Endothelial cell of umbilical vein (primary cell): ENCODE results near the gene ACTR2. TPM values are rescaled to one million over a fixed set of nuclear protein-coding genes. Genes with fewer than 3 reads are reported as not detected.
A peak's percentile ranks its signal among the peaks of the same experiment; 100 is the strongest.

Experiments used
- BruUV-seq: library from RNA; stranded (reverse); fragments of 400-500 nt; replicated peaks from 2 replicates; lab custom pipeline; 2021; lab: Mats Ljungman, UMichigan
- CTCF ChIA-PET: fragments of 300-600, 350-600 bp; sonication (Branson Sonifier 250); formaldehyde crosslinking; loops from one replicate; lab custom pipeline; 2021; ENCODE audit warnings: antibody characterized with exemption, inconsistent platforms; lab: Charles Lee
- POLR2A ChIA-PET: fragments of 300-600, 350-600 bp; sonication (Branson Sonifier 250); formaldehyde crosslinking; loops from one replicate; lab custom pipeline; 2021; ENCODE audit warnings: antibody characterized with exemption, inconsistent platforms; lab: Charles Lee
- DNase-seq: peaks from one replicate; pipeline ENCODE4 v3.0.0-alpha.2; 2011; ENCODE audit warnings: low read depth, low spot score
- FAIRE-seq: peaks from 2 replicates; lab custom pipeline; 2011; peaks lifted over from hg19 to GRCh38; lab: Jason Lieb, UNC
- H2AFZ ChIP-seq: 2 replicates; pipeline ENCODE4 v1.6.0; 2012; ENCODE audit warnings: low read depth, low read length, control low read depth, inconsistent platforms
- H3K27ac ChIP-seq: 2 replicates; pipeline ENCODE4 v1.5.1; 2011; ENCODE audit warnings: low read depth, mild to moderate bottlenecking, control low read depth, low read length, moderate library complexity; ENCODE audit not compliant: insufficient read depth
- H3K27me3 ChIP-seq, 2 experiments: 2 replicates each; pipeline versions ENCODE4 v1.6.0 to v1.6.1; 2011; ENCODE audit warnings: low read length in 2 of 2, mixed read lengths in 1 of 2; ENCODE audit not compliant: control insufficient read depth in 2 of 2, insufficient read depth in 2 of 2
- H3K36me3 ChIP-seq, 2 experiments: 2 replicates in 1 of 2; 3 replicates in 1 of 2; pipeline ENCODE4 v1.5.1; 2011; ENCODE audit warnings: low read length in 2 of 2, mild to moderate bottlenecking in 1 of 2, moderate library complexity in 1 of 2; ENCODE audit not compliant: control insufficient read depth in 2 of 2, insufficient read depth in 2 of 2; ENCODE audit errors: extremely low read depth in 1 of 2
- H3K4me1 ChIP-seq: 3 replicates; pipeline ENCODE4 v1.5.1; 2011; ENCODE audit warnings: mild to moderate bottlenecking, low read length; ENCODE audit not compliant: control insufficient read depth, insufficient read depth; ENCODE audit errors: extremely low read depth
- H3K4me2 ChIP-seq: 2 replicates; pipeline ENCODE4 v1.6.1; 2011; ENCODE audit warnings: low read length, control low read depth, mixed read lengths; ENCODE audit not compliant: insufficient read depth
- H3K4me3 ChIP-seq, 3 experiments: fragments of 200-600 bp in 1 of 3; sonication (generic), shearing (Covaris generic) in 1 of 3; replicated peaks in 1 of 3; 2 replicates each; pipeline ENCODE4 v1.5.1; 2011 to 2016; ENCODE audit warnings: control low read depth in 3 of 3, low read length in 3 of 3, mild to moderate bottlenecking in 2 of 3, inconsistent platforms in 1 of 3, low read depth in 1 of 3, moderate library complexity in 1 of 3; ENCODE audit not compliant: insufficient read depth in 1 of 3
- H3K79me2 ChIP-seq: 2 replicates; pipeline ENCODE4 v1.6.0; 2012; ENCODE audit warnings: low read length, inconsistent platforms; ENCODE audit not compliant: control insufficient read depth, insufficient read depth
- H3K9ac ChIP-seq: replicated peaks from 2 replicates; pipeline ENCODE3; 2011; ENCODE audit warnings: low read length, control low read depth; ENCODE audit not compliant: insufficient read depth; ENCODE audit errors: extremely low read depth
- H3K9me1 ChIP-seq: replicated peaks from 3 replicates; pipeline ENCODE4 v1.6.0; 2011; ENCODE audit warnings: mild to moderate bottlenecking, low read length; ENCODE audit not compliant: control insufficient read depth, insufficient read depth; ENCODE audit errors: extremely low read depth
- H3K9me3 ChIP-seq: replicated peaks from 2 replicates; pipeline ENCODE4 v1.5.1; 2012; ENCODE audit warnings: low read length, inconsistent platforms; ENCODE audit not compliant: control insufficient read depth, insufficient read depth
- H4K20me1 ChIP-seq: replicated peaks from 2 replicates; pipeline ENCODE3; 2011; ENCODE audit warnings: mild to moderate bottlenecking, low read length; ENCODE audit not compliant: control insufficient read depth, insufficient read depth; ENCODE audit errors: extremely low read depth
- EZH2 ChIP-seq: IDR thresholded peaks from 2 replicates; pipeline ENCODE4 v1.6.1; 2012; ENCODE audit warnings: borderline replicate concordance, low read depth, mild to moderate bottlenecking, moderate library complexity, low read length, inconsistent platforms; ENCODE audit not compliant: severe bottlenecking
- FOS ChIP-seq: IDR thresholded peaks from 2 replicates; pipeline ENCODE4 v1.6.1; 2011; ENCODE audit warnings: mild to moderate bottlenecking, low read length, moderate library complexity, borderline replicate concordance; ENCODE audit not compliant: insufficient read depth
- GATA2 ChIP-seq: IDR thresholded peaks from 2 replicates; pipeline ENCODE4 v1.7.0; 2011; ENCODE audit warnings: low read depth, mild to moderate bottlenecking, moderate library complexity, mixed read lengths, low read length; ENCODE audit not compliant: insufficient read length, insufficient read depth
- JUN ChIP-seq: IDR thresholded peaks from 2 replicates; pipeline ENCODE4 v1.6.1; 2011; ENCODE audit warnings: borderline replicate concordance, low read depth; ENCODE audit not compliant: insufficient read length, insufficient read depth
- MYC ChIP-seq: IDR thresholded peaks from one replicate; pipeline ENCODE4 v1.6.1; 2011; ENCODE audit warnings: mild to moderate bottlenecking, low read depth, low read length
- POLR2A ChIP-seq: IDR thresholded peaks from 2 replicates; pipeline ENCODE4 v1.6.1; 2012; ENCODE audit warnings: low read depth, mild to moderate bottlenecking, control low read depth, low read length
- POLR2AphosphoS5 ChIP-seq: IDR thresholded peaks from 2 replicates; pipeline ENCODE4 v1.6.1; 2012; ENCODE audit warnings: low read depth, mild to moderate bottlenecking, control low read depth, low read length, moderate library complexity; ENCODE audit not compliant: insufficient read depth
- dilution Hi-C: fragments of 300-500 bp; cut with MboI; formaldehyde crosslinking; loops from one replicate; pipeline ENCODE4 v1.15.0; 2019; ENCODE audit warnings: low sequenced_read_pairs; ENCODE audit not compliant: extremely low pct_ligation_motif_present
- intact Hi-C: fragments of 100-400 bp; cut with micrococcal nuclease; formaldehyde crosslinking; loops from one replicate; pipeline ENCODE4 v1.10.0; 2022
- polyA plus RNA-seq, 4 experiments: library from polyadenylated mRNA; depleted of rRNA in 3 of 4; stranded (reverse) in 3 of 4; unstranded in 1 of 4; fragments of >200 nt; gene quantifications; 2 replicates each; pipeline versions ENCODE4 v1.2.1 to v1.2.3, GENCODE V29; 2011 to 2012; ENCODE audit warnings: missing spikeins in 1 of 4
- total RNA-seq: library from RNA; stranded (reverse); gene quantifications from 2 replicates; pipeline ENCODE4 v1.2.3, GENCODE V29; 2021
- TF ChIP-seq, protein P1 (sequence below), 2 donors: IDR thresholded peaks; 1 replicate in 1 of 2; 2 replicates in 1 of 2; pipeline ENCODE4 v1.5.1; 2011; ENCODE audit warnings: low read length in 2 of 2, mild to moderate bottlenecking in 2 of 2, moderate library complexity in 2 of 2, control low read depth in 1 of 2, inconsistent platforms in 1 of 2, low read depth in 1 of 2; ENCODE audit not compliant: insufficient read depth in 1 of 2; ENCODE audit errors: extremely low read depth in 1 of 2
- TF ChIP-seq, protein P2 (sequence below): IDR thresholded peaks from 2 replicates; pipeline ENCODE4 v1.6.1; 2011; ENCODE audit not compliant: insufficient read depth, insufficient read length

ACTR2 gene
- total and polyA plus RNA-seq, 2 donors (not counting 3 experiments of a cell fraction or from before 2014, with no cell fraction given), result 48.7 to 287 TPM

DNA sequence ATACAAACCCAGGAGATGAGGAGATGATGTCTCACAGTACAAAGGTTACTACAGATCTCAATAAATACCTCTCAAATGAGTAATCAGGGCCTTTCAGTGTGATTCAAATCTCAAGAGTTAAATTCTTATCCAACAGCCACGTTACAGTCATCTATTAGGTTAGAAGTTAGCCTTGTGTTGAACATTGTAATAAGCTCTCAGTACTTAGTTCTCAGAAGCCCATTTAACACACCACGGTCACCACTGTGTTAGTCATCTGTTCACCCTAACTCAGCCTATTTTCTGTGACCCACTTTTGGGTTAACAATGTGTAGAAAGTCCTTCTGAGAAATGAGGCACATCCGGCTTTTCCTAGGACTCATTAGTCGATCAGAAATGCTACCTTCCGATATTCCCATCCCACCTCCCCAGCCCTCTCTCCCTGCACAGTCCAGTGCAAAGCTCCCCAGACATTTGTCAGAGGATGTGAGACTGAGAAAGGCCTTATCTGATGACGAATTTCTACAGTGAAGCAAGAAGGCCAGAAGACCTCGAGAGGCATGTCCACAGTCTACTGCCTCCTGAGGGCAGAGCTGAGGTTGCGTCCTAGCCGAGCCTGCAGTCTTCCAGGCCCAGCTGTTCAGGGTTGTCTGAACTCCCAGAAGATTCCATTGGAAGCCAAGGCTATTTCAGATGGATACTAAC is 92.6 kb downstream of the ACTR2 start:
- dilution Hi-C loops (no loop called here), intact Hi-C loops (no loop called here)
- Histone ChIP-seq H3K4me3 (no peak overlapping the region), H3K79me2 (no peaks in the 10 kb centered on the region), H3K4me1 (no peaks in the 10 kb centered on the region), H3K9ac (no peak overlapping the region), H3K9me3 (no peaks in the 10 kb centered on the region), H3K4me2 (no peak overlapping the region), H3K36me3 (no peaks in the 10 kb centered on the region), H3K27ac (no peak overlapping the region), H3K27me3 (no peaks in the 10 kb centered on the region), H4K20me1 (no peaks in the 10 kb centered on the region), H3K9me1 (no peaks in the 10 kb centered on the region), H2AFZ (no peak overlapping the region)
- TF ChIP-seq, protein P1, sequence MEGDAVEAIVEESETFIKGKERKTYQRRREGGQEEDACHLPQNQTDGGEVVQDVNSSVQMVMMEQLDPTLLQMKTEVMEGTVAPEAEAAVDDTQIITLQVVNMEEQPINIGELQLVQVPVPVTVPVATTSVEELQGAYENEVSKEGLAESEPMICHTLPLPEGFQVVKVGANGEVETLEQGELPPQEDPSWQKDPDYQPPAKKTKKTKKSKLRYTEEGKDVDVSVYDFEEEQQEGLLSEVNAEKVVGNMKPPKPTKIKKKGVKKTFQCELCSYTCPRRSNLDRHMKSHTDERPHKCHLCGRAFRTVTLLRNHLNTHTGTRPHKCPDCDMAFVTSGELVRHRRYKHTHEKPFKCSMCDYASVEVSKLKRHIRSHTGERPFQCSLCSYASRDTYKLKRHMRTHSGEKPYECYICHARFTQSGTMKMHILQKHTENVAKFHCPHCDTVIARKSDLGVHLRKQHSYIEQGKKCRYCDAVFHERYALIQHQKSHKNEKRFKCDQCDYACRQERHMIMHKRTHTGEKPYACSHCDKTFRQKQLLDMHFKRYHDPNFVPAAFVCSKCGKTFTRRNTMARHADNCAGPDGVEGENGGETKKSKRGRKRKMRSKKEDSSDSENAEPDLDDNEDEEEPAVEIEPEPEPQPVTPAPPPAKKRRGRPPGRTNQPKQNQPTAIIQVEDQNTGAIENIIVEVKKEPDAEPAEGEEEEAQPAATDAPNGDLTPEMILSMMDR (IDR thresholded peaks at IDR 0.05; ENCODE audit: extremely low read depth in 1 of 2, insufficient read depth in 1 of 2, low read depth in 1 of 2, low read length in 2 of 2), result peak; percentile 9 to 26
- no peak for TF ChIP-seq MYC
- TF ChIP-seq EZH2, result no peak
- TF ChIP-seq GATA2, result no peak
- TF ChIP-seq POLR2AphosphoS5, result no peak
- no peak for TF ChIP-seq POLR2A
- peak; percentile 71 for TF ChIP-seq FOS
- TF ChIP-seq, protein P2, sequence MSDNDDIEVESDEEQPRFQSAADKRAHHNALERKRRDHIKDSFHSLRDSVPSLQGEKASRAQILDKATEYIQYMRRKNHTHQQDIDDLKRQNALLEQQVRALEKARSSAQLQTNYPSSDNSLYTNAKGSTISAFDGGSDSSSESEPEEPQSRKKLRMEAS, result no peak
- TF ChIP-seq JUN, result no peak
- BruUV-seq, result no TSS peak
- no peak for FAIRE-seq
- peak; percentile 17 for DNase-seq
- ChIA-PET POLR2A (no interaction called here), CTCF (interaction anchor here (0.8 to 1.9 kb wide), 7 partner anchors 9 to 64 kb away, joined by 3 to 7 read pairs (median 3); no protein-coding TSS in a partner anchor)

Other genes starting within 250 kb of the ACTR2 start
- gene SLC1A4, start 238.4 kb upstream of the ACTR2 start, total RNA-seq, result 13.5 and 13.9 TPM in 2 replicates
- 9.9 and 11.4 TPM in 2 replicates for gene SLC1A4, start 238.4 kb upstream of the ACTR2 start, polyA plus RNA-seq
- 20.0 and 21.4 TPM in 2 replicates for gene CEP68, start 171.4 kb upstream of the ACTR2 start, total RNA-seq
- 22.0 and 26.2 TPM in 2 replicates for gene CEP68, start 171.4 kb upstream of the ACTR2 start, polyA plus RNA-seq
- gene RAB1A, start 97.7 kb upstream of the ACTR2 start, total RNA-seq, result 170 and 176 TPM in 2 replicates
- gene RAB1A, start 97.7 kb upstream of the ACTR2 start, polyA plus RNA-seq, result 87.9 and 121 TPM in 2 replicates
- 7.8 and 9.6 TPM in 2 replicates for gene SPRED2, start 204.8 kb downstream of the ACTR2 start, total RNA-seq
- gene SPRED2, start 204.8 kb downstream of the ACTR2 start, polyA plus RNA-seq, result 3.6 TPM in 2 replicates